Lower leg skin (tissue), 4 donors: Measurements from ENCODE around the gene NUAK2. TPM values are rescaled to one million over a fixed set of nuclear protein-coding genes. Genes with fewer than 3 reads are reported as not detected.

Source experiments
- DNase-seq, 2 donors: peaks; one replicate each; pipeline ENCODE4 v3.0.0-alpha.2; 2019; ENCODE audit warnings: low spot score in 2 of 2
- H3K4me3 ChIP-seq: fragments of 200-600 bp; sonication (generic); 2 replicates; pipeline ENCODE4 v1.5.1; 2017; ENCODE audit warnings: mild to moderate bottlenecking, low read depth; ENCODE audit not compliant: poor library complexity, severe bottlenecking
- POLR2A ChIP-seq, 2 donors: fragments of 450-650 bp; IDR thresholded peaks; one replicate each; pipeline ENCODE4 v1.6.1; 2016 to 2017; ENCODE audit warnings: antibody characterized with exemption in 2 of 2, mild to moderate bottlenecking in 1 of 2, moderate library complexity in 1 of 2
- WGBS, 2 donors: methylation state at CpG; one replicate each; pipeline ENCODE4 v1.1.5; 2018; 5-methylcytosine and 5-hydroxymethylcytosine counted together
- intact Hi-C: fragments of 100-400 bp; cut with DNase I; formaldehyde crosslinking; loops from one replicate; pipeline ENCODE4 v1.15.0; 2023; ENCODE audit warnings: low total_unique reads
- total RNA-seq, 4 donors: library from RNA; depleted of rRNA; stranded (reverse); fragments of >200 nt; gene quantifications; one replicate each; pipeline ENCODE4 v1.1.0, GENCODE V29; 2016
- TF ChIP-seq, protein P1 (sequence below), 3 donors: fragments of 450-650 bp; IDR thresholded peaks; one replicate each; pipeline ENCODE4 v1.5.1; 2016; ENCODE audit warnings: antibody characterized with exemption in 3 of 3, mild to moderate bottlenecking in 3 of 3, moderate library complexity in 2 of 3

Gene NUAK2
- total RNA-seq, 4 donors from 2014 or later, result 31.9 to 39.2 (median 32.3) TPM

DNA sequence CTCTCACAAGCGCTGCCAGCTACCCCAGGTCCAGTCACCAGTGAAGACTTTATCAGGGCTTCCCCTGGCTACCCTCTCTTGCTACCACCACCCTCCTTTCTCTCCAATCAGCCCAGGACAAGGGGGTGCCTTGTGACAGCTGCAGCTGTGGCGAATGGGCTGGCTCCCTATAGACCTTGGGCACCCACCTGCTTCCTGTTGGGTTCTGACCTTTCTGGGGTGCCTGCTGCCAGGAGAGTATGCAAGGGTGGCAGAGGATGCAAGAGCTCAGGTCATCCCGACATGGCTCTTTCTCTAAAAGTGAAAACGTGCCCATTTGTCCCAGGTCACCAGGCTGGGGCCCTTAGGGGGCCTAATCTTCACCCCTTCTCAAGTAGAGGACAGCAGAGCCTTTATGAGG, 28.6 kb upstream of the NUAK2 start:
- TF ChIP-seq, protein P1, sequence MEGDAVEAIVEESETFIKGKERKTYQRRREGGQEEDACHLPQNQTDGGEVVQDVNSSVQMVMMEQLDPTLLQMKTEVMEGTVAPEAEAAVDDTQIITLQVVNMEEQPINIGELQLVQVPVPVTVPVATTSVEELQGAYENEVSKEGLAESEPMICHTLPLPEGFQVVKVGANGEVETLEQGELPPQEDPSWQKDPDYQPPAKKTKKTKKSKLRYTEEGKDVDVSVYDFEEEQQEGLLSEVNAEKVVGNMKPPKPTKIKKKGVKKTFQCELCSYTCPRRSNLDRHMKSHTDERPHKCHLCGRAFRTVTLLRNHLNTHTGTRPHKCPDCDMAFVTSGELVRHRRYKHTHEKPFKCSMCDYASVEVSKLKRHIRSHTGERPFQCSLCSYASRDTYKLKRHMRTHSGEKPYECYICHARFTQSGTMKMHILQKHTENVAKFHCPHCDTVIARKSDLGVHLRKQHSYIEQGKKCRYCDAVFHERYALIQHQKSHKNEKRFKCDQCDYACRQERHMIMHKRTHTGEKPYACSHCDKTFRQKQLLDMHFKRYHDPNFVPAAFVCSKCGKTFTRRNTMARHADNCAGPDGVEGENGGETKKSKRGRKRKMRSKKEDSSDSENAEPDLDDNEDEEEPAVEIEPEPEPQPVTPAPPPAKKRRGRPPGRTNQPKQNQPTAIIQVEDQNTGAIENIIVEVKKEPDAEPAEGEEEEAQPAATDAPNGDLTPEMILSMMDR (IDR thresholded peaks at IDR 0.05), result no peak
- no peak for TF ChIP-seq POLR2A (IDR thresholded peaks at IDR 0.05)
- no peak overlapping the region for H3K4me3 ChIP-seq
- 79 to 94% methylated on average over 3 to 4 of the region's 4 CpGs for WGBS, 2 donors
- intact Hi-C loops, result loop anchor here (5.0 kb wide), 1 partner anchor 172 kb away; no protein-coding TSS in a partner anchor
- DNase-seq, result no peak

DNA sequence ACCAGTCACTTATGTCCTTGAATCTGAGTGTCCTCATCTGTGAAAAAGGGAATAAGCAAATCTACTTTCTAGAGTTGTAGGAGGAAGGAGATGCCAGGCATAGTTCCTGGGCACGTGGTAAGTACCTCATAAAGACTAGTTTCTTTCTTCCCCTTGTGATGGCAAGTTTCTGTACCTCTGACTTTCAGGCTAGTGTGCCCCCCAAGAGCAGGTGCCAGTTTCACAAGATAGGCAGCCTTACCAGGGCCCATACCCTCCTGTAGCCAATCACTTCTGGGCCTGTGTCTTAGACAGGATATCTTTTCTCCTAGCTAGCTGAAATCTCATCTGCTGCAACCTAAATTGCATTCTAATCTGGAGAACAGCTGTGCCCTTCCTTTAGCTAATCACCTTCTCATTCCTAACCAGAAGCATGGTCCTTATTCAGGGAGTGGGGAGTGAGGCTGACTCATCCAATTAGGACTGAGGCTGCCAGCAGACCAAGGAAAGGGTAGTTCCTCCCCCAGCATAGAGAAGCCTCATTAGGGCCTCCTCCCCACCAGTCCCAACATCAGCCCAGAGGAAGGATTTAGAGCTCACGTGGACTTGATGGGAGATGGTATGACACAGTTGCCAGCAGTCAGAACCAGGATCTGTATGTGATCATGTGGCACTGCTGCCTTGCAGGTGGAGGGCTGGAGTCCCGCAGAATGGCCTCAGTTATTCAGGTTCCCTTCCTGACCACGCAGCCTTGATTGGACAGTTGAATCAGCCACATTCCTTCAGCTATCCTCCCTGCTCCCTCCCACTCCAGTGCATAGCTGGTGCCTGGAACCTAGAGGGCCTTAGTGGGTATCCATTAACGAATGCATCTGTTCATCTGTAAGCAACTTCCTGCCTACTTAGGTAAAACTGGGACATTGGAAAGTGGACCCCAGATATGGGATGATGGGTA, 27.3 kb upstream of the NUAK2 start:
- 48 to 82% methylated on average over 5 of the region's 5 CpGs for WGBS, 2 donors
- TF ChIP-seq, protein P1 (IDR thresholded peaks at IDR 0.05), result no peak
- TF ChIP-seq POLR2A (IDR thresholded peaks at IDR 0.05), result no peak
- DNase-seq, result no peak
- no peak overlapping the region for H3K4me3 ChIP-seq
- intact Hi-C loops, result no loop called here

DNA sequence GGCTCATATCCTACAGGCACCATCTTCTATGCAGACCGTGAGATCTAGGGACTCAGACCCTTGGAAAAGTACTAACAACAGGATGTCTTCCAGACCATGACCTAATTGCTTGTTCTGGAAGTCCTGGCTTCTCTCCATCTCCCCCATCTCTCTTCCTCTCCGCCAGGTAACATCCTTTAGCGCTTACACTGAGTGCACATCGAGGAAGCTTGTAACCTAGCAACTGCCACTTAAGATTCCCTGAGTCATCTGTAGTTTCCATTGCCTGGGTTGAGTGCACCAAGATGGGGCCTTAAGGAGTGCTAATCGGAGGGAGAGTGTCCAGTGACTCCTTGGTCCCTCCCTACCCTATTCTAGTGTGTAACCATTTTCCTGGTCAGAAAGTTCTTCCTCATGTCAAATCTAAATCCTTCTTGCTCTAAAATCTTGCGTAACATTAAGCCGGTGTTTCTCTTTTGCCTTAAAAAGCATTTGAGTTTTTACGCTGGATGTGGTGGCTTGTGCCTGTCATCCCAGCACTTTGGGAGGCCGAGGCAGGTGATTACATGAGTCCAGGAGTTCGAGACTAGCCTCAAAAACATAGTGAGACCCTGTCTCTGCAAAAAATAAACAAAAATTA, 25.5 kb upstream of the NUAK2 start:
- no peak for TF ChIP-seq POLR2A (IDR thresholded peaks at IDR 0.05)
- TF ChIP-seq, protein P1 (IDR thresholded peaks at IDR 0.05), result no peak
- no peak overlapping the region for H3K4me3 ChIP-seq
- no peak for DNase-seq
- intact Hi-C loops, result no loop called here
- 72 to 78% methylated on average over 10 of the region's 10 CpGs for WGBS, 2 donors

DNA sequence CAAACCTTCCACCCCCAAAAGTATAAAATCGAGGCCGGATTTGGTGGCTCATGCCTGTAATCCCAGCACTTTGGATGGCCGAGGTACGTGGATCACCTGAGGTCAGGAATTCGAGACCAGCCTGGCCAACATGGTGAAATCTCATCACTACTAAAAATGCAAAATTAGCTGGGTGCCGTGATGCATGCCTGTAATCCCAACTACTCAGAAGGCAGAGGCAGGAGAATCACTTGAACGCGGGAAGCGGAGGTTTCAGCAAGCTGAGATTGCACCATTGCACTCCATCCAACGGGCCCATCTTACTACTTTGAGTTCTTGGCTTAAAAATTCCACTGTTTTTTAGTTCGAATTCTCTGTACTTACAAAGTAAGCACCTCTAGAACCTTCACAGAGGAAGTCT, 24.2 kb upstream of the NUAK2 start:
- intact Hi-C loops, result no loop called here
- TF ChIP-seq, protein P1 (IDR thresholded peaks at IDR 0.05), result no peak
- TF ChIP-seq POLR2A (IDR thresholded peaks at IDR 0.05), result no peak
- no peak overlapping the region for H3K4me3 ChIP-seq
- 83 to 92% methylated on average over 11 of the region's 11 CpGs for WGBS, 2 donors
- no peak for DNase-seq

DNA sequence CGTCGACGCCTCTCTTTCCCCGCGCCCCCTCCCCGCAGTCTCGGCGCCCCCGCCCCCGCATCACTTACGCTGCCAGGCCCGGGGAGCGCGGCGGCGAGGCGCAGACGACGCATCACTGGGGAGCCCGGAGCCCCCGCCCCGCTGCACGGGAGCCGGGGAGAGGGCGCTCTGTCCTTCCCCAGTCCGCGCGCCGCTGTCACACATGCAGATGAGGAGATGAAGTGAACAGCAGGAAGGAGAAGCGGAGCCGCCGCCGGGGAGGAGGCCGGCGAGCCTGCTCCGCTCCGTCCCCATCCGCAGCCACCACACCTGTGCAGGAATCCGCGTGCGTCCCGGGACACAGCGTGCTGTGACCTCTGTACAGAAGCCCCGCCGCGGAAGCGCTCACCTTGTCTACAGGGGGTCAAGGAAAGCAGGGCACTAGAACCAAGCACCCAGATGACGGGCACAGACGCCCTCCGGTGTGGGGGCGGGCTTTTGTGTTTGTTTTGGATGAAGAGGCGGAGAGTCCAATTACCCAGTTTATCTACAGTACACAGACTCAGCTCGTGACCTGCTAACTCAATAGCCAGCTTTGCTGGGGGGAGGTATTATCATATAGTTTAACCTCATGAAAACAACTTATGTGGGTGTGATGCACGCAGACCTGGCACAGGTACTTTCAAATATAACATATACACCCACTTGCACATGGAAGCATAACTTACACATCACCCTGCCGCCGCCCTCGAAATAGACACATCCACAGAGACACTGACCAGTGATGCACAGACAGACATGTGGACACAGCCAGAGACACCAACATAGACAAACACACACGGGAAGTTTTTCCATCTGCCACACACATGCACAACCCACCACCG, 22.8 kb upstream of the NUAK2 start:
- no peak for DNase-seq
- TF ChIP-seq, protein P1 (IDR thresholded peaks at IDR 0.05), result no peak
- TF ChIP-seq POLR2A (IDR thresholded peaks at IDR 0.05), result no peak
- WGBS, 2 donors, result 13 to 54% methylated on average over 10 to 48 of the region's 59 CpGs
- no peak overlapping the region for H3K4me3 ChIP-seq
- intact Hi-C loops, result no loop called here
